Stimulated activated naive CD8-positive, alpha-beta T cell treated with anti-CD3 and anti-CD28 coated beads, Interleukin-15, Interleukin-2, amounts not matched to agents 100 ng/mL and 50 ng/mL, for 24 hours (primary cell): Measurements from ENCODE around the gene USP34.

Source experiments
- H3K27ac Mint-ChIP-seq: one replicate; pipeline ENCODE4 v1.8.0; 2021; ENCODE audit warnings: mild to moderate bottlenecking, mixed read lengths
- H3K27me3 Mint-ChIP-seq: one replicate; pipeline ENCODE4 v1.8.0; 2021; ENCODE audit warnings: mixed read lengths
- H3K36me3 Mint-ChIP-seq: one replicate; pipeline ENCODE4 v1.8.0; 2021; ENCODE audit warnings: low read depth, mixed read lengths
- H3K4me1 Mint-ChIP-seq: one replicate; pipeline ENCODE4 v1.8.0; 2021; ENCODE audit warnings: low read depth, mixed read lengths
- H3K4me3 Mint-ChIP-seq: one replicate; pipeline ENCODE4 v1.8.0; 2021; ENCODE audit warnings: mild to moderate bottlenecking, mixed read lengths
- H3K9me3 Mint-ChIP-seq: one replicate; pipeline ENCODE4 v1.8.0; 2021; ENCODE audit warnings: mixed read lengths

Gene USP34

DNA sequence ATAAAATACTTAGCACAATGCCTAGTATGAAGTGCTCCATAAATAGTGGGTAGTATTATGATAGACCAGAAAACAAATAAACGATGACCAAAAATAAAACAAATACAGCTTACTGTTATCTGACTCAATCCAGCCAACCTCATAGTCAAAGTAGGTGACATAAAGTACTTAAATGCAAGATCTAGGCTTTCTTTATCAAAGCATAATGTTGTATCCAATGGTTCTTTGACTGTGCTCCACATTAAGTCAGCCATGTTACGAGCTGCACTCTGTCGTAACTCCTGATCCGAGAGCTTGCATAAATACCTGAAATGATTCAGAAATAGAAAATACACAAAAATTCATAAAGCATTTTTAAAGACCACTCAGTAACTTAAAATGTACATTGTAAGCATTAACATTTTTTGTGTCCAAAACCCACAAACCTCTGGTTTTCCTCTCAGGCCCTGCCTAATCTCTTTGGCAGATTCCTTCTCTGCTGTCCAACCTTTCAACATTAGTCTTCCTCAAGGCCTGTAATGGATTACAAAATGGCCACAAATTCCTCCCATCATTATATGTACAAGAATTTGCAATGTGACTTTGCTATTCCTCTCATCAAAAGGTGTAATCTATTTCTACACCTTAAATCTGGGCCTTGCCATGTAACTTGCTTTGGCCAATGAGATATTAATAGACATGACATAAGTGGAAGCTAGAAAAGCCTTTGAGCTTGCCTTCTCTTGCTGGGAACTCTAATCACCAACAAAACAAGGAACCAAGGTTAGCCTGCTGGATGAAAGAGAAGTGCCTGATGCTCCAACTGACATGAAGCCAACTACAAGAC is 90.6 kb downstream of the USP34 start:
- Mint-ChIP-seq H3K27ac (no peak overlapping the region), H3K4me1 (no peaks in the 10 kb centered on the region), H3K9me3 (no peaks in the 10 kb centered on the region), H3K27me3 (no peaks in the 10 kb centered on the region), H3K4me3 (no peak overlapping the region), H3K36me3 (peaks cover 71% of the 10 kb centered on the region)

DNA sequence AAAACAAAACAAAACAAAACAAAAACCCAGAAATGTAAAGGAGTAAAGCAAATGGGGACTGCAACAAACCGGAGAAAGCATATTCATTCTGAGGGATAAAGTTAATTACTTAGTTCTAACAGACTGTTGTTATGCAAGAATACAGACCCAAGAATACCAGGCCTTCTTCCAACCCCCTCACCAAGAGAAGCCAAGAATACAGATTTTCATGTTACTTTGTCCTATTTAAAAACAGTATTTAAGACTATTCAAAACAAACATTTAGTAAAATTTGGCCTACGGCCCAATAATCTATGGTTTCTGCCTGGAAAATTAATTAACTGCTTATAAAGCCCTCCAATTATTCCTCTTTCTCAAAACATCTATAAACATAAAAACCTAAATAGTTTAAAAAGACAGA is 91.4 kb downstream of the USP34 start:
- Mint-ChIP-seq H3K27ac (no peak overlapping the region), H3K36me3 (peaks cover 75% of the 10 kb centered on the region)

DNA sequence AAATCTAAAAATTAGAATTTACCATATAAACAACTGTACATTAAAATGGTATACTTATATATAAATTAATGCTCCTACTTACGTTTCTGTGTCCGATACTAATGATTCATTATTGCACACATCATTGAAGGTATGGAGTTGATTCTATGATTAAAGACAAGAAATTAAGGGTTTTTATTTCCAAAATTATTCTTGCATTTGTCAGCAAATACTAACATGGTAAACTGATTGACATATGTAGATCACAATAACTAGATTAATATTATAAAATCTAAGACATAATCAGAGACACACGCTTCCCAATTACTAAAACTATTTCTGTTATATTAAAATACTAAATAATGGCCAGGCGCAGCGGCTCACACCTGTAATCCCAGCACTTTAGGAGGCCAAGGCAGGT is 92.6 kb downstream of the USP34 start:
- Mint-ChIP-seq H3K36me3 (peaks cover 87% of the 10 kb centered on the region), H3K27me3 (no peaks in the 10 kb centered on the region), H3K4me3 (no peak overlapping the region), H3K27ac (no peak overlapping the region), H3K4me1 (no peaks in the 10 kb centered on the region), H3K9me3 (no peaks in the 10 kb centered on the region)

More for the DNA sequence above, 91.4 kb downstream of the USP34 start:
- no peaks in the 10 kb centered on the region for H3K9me3 Mint-ChIP-seq
- no peaks in the 10 kb centered on the region for H3K4me1 Mint-ChIP-seq
- no peaks in the 10 kb centered on the region for H3K27me3 Mint-ChIP-seq
- no peak overlapping the region for H3K4me3 Mint-ChIP-seq

DNA sequence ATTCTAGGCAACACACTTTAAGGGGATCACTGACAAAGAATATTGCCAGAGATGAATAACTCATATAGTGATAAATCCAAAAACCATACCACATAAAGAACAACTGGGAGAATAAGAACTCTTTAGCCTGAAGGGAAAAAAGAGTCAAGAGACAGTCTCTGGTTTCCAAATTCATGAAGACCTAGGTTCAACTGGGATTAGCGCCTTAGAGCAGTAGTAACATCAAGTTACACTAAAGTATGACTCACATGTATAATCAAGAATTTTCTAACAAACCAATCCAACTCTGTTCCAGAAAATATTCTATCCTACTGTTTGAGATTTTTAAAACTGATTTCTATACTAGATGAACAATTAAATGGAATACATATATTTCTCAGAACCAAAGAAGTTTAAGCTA is 93.8 kb downstream of the USP34 start:
- no peak overlapping the region for H3K27ac Mint-ChIP-seq
- H3K9me3 Mint-ChIP-seq = no peaks in the 10 kb centered on the region
- no peaks in the 10 kb centered on the region for H3K27me3 Mint-ChIP-seq
- no peak overlapping the region for H3K4me3 Mint-ChIP-seq
- H3K36me3 Mint-ChIP-seq = peaks cover 87% of the 10 kb centered on the region
- H3K4me1 Mint-ChIP-seq = no peaks in the 10 kb centered on the region

DNA sequence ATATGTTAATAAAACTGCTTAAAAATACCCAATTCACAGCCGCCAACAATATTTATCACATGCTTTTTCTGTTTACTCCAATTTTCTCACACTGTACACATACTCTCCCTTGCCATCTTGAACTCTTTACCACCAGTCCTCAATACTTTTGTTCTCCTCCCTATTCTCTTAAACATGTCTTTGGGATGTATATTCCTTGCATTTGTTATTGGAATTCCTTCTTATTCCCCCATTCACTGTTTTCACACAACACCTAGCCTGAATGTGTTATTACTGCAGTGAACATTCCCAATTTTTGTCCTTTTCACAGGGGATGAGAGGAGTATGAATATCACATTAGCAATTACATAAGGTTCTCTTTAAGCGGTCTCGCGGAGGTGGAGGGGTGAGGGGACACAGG is 94.7 kb downstream of the USP34 start:
- H3K4me1 Mint-ChIP-seq = no peaks in the 10 kb centered on the region
- no peaks in the 10 kb centered on the region for H3K27me3 Mint-ChIP-seq
- no peak overlapping the region for H3K27ac Mint-ChIP-seq
- no peak overlapping the region for H3K4me3 Mint-ChIP-seq
- peaks cover 83% of the 10 kb centered on the region for H3K36me3 Mint-ChIP-seq
- H3K9me3 Mint-ChIP-seq = no peaks in the 10 kb centered on the region

DNA sequence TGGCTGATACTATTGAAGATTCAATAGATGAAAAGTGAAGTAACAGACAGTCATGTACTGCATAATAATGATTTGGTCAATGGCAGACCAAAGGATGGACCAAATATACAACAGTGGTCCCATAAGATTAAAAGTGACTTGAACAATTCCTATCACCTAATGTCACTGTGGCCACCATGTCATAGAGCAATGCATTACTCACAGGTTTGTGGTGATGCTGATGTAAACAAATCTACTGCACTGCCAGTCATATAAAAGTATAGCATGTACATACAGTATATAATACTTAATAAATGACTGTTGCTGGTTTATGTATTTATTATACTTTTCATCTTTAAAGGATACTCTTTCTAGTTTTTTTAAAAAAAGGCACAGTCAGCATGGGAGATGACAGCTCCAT is 99.9 kb downstream of the USP34 start:
- Mint-ChIP-seq H3K27me3 (no peaks in the 10 kb centered on the region), H3K4me3 (no peak overlapping the region), H3K27ac (no peak overlapping the region), H3K9me3 (no peaks in the 10 kb centered on the region), H3K36me3 (peaks cover 80% of the 10 kb centered on the region), H3K4me1 (peaks cover 26% of the 10 kb centered on the region)

DNA sequence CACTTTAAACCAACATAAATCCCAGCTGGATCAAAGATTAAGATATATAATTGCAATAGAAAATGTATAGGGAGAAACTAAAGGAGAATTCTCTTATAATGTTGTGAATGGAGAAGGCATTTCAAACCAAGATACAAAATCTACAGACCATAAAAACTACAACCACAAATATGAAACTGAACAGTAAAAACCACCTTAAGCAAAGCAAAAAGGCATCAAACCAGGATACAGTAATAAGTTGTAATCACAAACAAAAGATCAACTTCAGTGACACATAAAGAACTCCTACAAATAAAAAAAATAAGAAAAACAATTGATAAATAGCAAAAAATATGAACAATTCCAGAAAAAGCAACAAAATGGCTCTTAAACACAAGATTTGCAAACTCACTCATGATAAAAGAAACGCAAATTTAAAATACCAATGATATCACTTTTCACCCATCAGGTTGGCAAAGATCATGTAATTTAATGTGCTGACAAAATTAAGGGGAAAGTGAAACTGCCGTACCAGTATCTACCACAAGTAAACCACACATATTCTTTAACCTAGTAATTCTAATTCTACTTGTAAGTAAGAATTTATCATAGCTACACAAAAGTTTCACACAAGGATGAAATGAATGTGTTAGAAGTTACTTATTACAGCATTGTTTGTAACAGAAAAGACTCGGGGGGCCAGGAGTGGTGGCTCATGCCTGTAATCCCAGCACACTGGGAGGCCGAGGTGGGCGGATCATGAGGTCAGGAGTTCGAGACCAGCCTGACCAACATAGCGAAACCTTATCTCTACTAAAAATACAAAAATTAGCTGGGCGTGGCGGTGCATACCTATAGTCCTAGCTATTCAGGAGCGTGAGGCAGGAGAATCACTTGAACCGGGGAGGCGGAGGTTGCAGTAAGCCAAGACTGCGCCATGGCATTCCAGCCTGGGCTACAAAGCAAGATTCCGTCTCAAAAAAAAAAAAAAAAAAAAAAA is 101.9 kb downstream of the USP34 start:
- no peaks in the 10 kb centered on the region for H3K9me3 Mint-ChIP-seq
- H3K36me3 Mint-ChIP-seq = peaks cover 70% of the 10 kb centered on the region
- H3K4me3 Mint-ChIP-seq = no peak overlapping the region
- H3K27ac Mint-ChIP-seq = peak overlapping the region; percentile 22
- no peaks in the 10 kb centered on the region for H3K27me3 Mint-ChIP-seq
- peaks cover 34% of the 10 kb centered on the region for H3K4me1 Mint-ChIP-seq

DNA sequence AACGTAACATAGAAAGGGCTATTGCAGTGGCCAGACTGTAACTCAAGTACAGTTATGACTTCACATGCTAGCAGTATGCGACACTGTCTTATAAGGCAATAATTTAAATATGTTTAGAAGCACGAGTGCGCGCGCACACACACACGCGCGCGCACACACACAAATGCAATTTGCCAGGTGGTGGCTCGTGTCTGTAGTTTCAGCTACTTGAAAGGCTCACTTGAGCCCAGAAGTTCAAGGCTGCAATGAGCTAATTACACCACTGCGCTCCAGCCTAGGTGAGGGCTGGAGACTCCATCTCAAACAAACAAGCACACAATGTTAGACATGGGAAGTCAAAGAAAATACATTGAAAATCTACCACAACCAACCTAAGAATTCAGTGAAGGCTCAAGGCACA is 103.7 kb downstream of the USP34 start:
- no peaks in the 10 kb centered on the region for H3K27me3 Mint-ChIP-seq
- H3K4me1 Mint-ChIP-seq = peaks cover 34% of the 10 kb centered on the region
- peaks cover 70% of the 10 kb centered on the region for H3K36me3 Mint-ChIP-seq
- H3K9me3 Mint-ChIP-seq = no peaks in the 10 kb centered on the region
- no peak overlapping the region for H3K4me3 Mint-ChIP-seq
- H3K27ac Mint-ChIP-seq = no peak overlapping the region

DNA sequence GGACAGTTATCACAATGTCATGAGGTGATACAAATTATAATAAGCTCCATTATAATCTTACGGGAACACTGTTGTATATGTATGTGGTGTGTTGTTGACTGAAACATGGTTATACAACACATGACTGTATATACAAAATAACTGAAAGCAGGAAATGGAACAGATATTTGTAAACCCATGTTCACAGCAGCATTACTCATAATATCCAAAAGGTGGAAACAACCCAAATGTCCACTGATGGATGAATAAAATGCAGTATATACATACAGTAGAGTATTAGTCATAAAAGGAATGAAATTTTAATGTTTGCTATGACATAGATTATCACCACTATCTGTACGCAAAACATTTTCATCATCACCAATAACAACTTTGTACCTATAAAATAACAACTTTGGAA is 107.3 kb downstream of the USP34 start:
- H3K9me3 Mint-ChIP-seq = no peaks in the 10 kb centered on the region
- no peaks in the 10 kb centered on the region for H3K27me3 Mint-ChIP-seq
- H3K4me3 Mint-ChIP-seq = no peak overlapping the region
- no peak overlapping the region for H3K27ac Mint-ChIP-seq
- peaks cover 32% of the 10 kb centered on the region for H3K4me1 Mint-ChIP-seq
- H3K36me3 Mint-ChIP-seq = peaks cover 58% of the 10 kb centered on the region

DNA sequence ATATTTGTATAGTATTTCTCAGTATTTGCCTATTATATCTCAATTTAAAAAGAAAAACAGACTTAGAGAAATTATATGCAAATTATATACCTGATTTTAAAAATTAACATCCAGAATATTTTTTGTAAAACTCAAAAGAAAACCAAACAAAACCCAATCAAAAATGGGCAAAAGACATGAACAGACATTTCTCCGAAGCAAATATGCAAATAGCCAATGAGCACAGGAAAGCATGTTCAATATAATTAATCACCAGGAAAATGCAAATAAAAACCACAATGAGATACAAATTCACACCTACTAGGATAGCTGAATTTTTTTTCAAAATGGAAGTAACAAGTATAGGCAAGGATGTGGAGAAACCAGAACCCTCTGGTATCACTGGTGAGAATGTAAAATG is 108.0 kb downstream of the USP34 start:
- H3K27ac Mint-ChIP-seq = no peak overlapping the region
- no peak overlapping the region for H3K4me3 Mint-ChIP-seq
- H3K36me3 Mint-ChIP-seq = peaks cover 56% of the 10 kb centered on the region
- no peaks in the 10 kb centered on the region for H3K9me3 Mint-ChIP-seq
- no peaks in the 10 kb centered on the region for H3K27me3 Mint-ChIP-seq
- peaks cover 32% of the 10 kb centered on the region for H3K4me1 Mint-ChIP-seq

DNA sequence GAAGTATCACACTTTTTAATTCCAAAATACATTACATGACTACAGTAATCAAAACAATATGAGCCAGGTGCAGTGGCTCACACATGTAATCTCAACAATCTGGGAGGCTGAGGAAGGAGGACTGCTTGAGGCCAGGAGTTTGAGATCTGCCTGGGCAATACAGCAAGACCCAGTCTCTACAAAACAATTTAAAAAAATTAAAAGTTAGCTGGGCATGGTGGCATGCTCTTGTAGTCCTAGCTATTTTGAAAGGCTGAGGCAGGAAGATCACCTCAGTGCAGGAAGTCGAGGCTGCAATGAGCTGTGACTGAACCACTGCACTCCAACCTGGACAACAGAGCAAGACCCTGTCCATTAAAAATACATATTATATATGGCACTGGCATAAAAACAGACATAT is 109.8 kb downstream of the USP34 start:
- H3K9me3 Mint-ChIP-seq = no peaks in the 10 kb centered on the region
- no peak overlapping the region for H3K4me3 Mint-ChIP-seq
- H3K4me1 Mint-ChIP-seq = peaks cover 42% of the 10 kb centered on the region
- H3K27ac Mint-ChIP-seq = no peak overlapping the region
- H3K36me3 Mint-ChIP-seq = peaks cover 56% of the 10 kb centered on the region
- H3K27me3 Mint-ChIP-seq = no peaks in the 10 kb centered on the region

DNA sequence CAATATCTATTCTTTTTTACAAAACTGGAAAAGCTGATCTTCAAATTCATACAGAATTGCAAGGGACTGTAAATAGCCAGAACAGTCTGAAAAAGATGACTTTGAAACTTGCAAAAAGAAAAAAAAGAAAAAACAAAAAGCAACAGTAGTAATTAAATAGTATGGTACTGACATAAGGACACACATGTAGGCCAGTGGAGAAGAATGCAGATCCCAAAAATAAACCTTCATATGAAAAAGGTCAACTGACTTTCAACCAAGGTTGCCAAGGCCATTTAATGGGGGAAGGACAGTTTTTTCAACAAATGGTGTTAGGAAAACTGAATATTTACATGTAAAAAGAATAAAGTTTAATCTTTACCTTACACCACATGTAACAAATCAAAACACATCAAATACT is 111.8 kb downstream of the USP34 start:
- Mint-ChIP-seq H3K4me1 (peaks cover 44% of the 10 kb centered on the region), H3K27ac (no peak overlapping the region), H3K9me3 (peaks cover 1% of the 10 kb centered on the region), H3K36me3 (peaks cover 66% of the 10 kb centered on the region), H3K4me3 (no peak overlapping the region), H3K27me3 (no peaks in the 10 kb centered on the region)

DNA sequence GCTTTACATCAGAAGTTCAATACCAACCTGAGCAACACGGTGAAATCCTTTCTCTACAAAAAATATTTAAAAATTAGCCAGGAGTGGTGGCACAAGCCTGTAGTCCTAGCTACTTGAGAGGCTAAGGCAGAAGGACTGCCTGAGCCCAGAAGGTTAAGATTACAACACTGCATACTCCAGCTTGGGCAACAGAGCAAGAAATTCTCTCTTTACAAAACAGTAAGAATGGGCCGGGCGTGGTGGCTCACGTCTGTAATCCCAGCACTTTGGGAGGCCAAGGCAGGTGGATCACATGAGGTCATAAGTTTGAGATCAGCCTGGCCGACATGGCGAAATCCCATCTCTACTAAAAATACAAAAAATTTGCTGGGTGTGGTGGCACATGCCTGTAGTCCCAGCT is 113.2 kb downstream of the USP34 start:
- peaks cover 49% of the 10 kb centered on the region for H3K4me1 Mint-ChIP-seq
- peaks cover 8% of the 10 kb centered on the region for H3K9me3 Mint-ChIP-seq
- H3K27ac Mint-ChIP-seq = no peak overlapping the region
- no peak overlapping the region for H3K4me3 Mint-ChIP-seq
- H3K27me3 Mint-ChIP-seq = no peaks in the 10 kb centered on the region
- peaks cover 64% of the 10 kb centered on the region for H3K36me3 Mint-ChIP-seq

DNA sequence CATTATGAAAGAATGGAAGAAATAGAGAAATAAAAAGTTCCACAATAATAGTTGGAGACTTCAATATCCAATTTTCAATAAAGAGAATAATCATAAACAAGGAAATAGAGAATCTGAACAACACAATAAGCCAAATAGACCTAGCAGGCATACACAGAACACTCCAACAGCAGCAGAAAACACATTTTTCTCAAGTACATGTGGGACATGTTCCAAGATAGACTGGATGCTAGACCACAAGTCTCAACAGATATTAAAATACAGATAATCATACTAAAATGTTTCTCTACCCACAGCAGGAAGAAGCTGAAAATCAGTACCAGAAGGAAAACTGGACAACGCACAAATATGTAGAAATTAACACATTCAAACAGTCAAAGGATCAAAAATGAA is 113.9 kb downstream of the USP34 start:
- Mint-ChIP-seq H3K36me3 (peaks cover 63% of the 10 kb centered on the region), H3K9me3 (peaks cover 8% of the 10 kb centered on the region), H3K4me3 (no peak overlapping the region), H3K27ac (peak overlapping the region; percentile 42), H3K4me1 (peaks cover 49% of the 10 kb centered on the region), H3K27me3 (no peaks in the 10 kb centered on the region)

DNA sequence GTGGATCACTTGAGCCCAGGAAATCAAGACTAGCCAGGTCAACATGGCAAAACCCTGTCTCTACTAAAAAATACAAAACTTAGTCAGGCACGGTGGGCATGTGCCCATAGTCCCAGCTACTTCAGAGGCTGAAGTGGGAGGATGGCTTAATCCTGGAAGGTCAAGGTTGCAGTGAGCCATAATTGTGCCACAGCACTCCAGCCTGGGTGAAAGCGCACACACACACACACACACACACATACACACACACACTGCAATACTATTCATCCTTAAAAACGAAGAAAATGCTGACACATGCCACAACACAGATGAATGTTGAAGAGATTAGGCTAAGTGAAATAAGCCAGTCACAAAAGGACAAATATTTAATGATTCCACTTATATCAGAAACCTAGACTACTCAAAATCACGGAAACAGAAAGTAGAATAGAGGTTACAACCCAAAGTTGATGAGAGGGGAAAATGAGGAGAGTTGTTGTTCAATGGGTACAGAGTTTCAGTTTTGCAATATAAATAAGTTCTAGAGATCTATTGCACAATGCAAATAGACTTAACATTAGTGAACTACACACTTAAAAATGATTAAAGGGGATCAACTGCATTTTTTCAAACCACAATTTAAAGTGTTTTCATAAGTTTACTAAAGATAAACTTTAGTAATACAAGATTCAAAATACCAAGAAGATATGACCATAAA is 114.5 kb downstream of the USP34 start:
- peaks cover 8% of the 10 kb centered on the region for H3K9me3 Mint-ChIP-seq
- H3K4me3 Mint-ChIP-seq = no peak overlapping the region
- peaks cover 49% of the 10 kb centered on the region for H3K4me1 Mint-ChIP-seq
- H3K27me3 Mint-ChIP-seq = no peaks in the 10 kb centered on the region
- H3K27ac Mint-ChIP-seq = no peak overlapping the region
- H3K36me3 Mint-ChIP-seq = peaks cover 60% of the 10 kb centered on the region
